GM18507 (cell line): Measurements from ENCODE around the gene KLHL8.
"Not testable (repeated sequence)": the region's sequence is repeated elsewhere in the genome, so short reads cannot be mapped to it uniquely, and the experiment has no call there.

ENCODE experiments used
- DNase-seq: peaks from one replicate; pipeline ENCODE4 v3.0.0; 2011; ENCODE audit warnings: low read depth; ENCODE audit not compliant: insufficient read length; ENCODE audit errors: extremely low spot score
- FAIRE-seq: peaks from 2 replicates; lab custom pipeline; 2011; peaks lifted over from hg19 to GRCh38; lab: Jason Lieb, UNC

Gene KLHL8

GRCh38 chr4:87230806-87231205 is 10.4 kb upstream of the KLHL8 start:
- no peak for FAIRE-seq

GRCh38 chr4:87229979-87230378 is 9.6 kb upstream of the KLHL8 start:
- DNase-seq (no peak), FAIRE-seq (no peak)

More at GRCh38 chr4:87230806-87231205, 10.4 kb upstream of the KLHL8 start:
- DNase-seq: no peak

GRCh38 chr4:87228262-87228860 is 7.9 kb upstream of the KLHL8 start:
- FAIRE-seq (no peak), DNase-seq (no peak)

- DNase-seq (no peak), FAIRE-seq (no peak)
These were observed 7.3 kb upstream of the KLHL8 start for GRCh38 chr4:87227751-87228151.

GRCh38 chr4:87225936-87226335 is 5.5 kb upstream of the KLHL8 start:
- FAIRE-seq (no peak), DNase-seq (no peak)

- FAIRE-seq (no peak), DNase-seq (no peak)
These were observed 3.9 kb upstream of the KLHL8 start for GRCh38 chr4:87224141-87224923.

GRCh38 chr4:87219632-87220093 is 755 bp downstream of the KLHL8 start:
- DNase-seq (peak; percentile 15), FAIRE-seq (peak; percentile 70)

- DNase-seq, FAIRE-seq: not testable (repeated sequence)
These were observed 3.1 kb downstream of the KLHL8 start for GRCh38 chr4:87217235-87217763.

GRCh38 chr4:87216469-87216868 is 3.9 kb downstream of the KLHL8 start:
- no peak for DNase-seq
- FAIRE-seq: no peak

GRCh38 chr4:87213421-87214075 is 6.9 kb downstream of the KLHL8 start:
- FAIRE-seq: no peak

GRCh38 chr4:87211249-87211952 is 9.0 kb downstream of the KLHL8 start:
- FAIRE-seq (no peak), DNase-seq (no peak)

More at GRCh38 chr4:87213421-87214075, 6.9 kb downstream of the KLHL8 start:
- DNase-seq: no peak

GRCh38 chr4:87209696-87210095 is 10.7 kb downstream of the KLHL8 start:
- FAIRE-seq (peak; percentile 62), DNase-seq (no peak)

GRCh38 chr4:87209182-87209581 is 11.2 kb downstream of the KLHL8 start:
- FAIRE-seq (no peak), DNase-seq (no peak)

- no peak for FAIRE-seq
- DNase-seq: no peak
These were observed 15.9 kb downstream of the KLHL8 start for GRCh38 chr4:87204559-87204958.

- peak; percentile 5 for FAIRE-seq
- DNase-seq: no peak
These were observed 23.5 kb downstream of the KLHL8 start for GRCh38 chr4:87196927-87197326.

- no peak for FAIRE-seq
- no peak for DNase-seq
These were observed 24.3 kb downstream of the KLHL8 start for GRCh38 chr4:87196146-87196545.

- FAIRE-seq (no peak), DNase-seq (no peak)
These were observed 26.3 kb downstream of the KLHL8 start for GRCh38 chr4:87193958-87194675.

GRCh38 chr4:87192145-87192919 is 28.1 kb downstream of the KLHL8 start:
- FAIRE-seq: no peak
- DNase-seq: no peak
